IPS DF 4.7 (cell line): ENCODE measurements around the gene CENPX.

Experiments used
- DNase-seq: peaks from one replicate; pipeline ENCODE4 v3.0.0-alpha.2; 2013; ENCODE audit warnings: low spot score; ENCODE audit errors: extremely low read depth

The CENPX gene

DNA sequence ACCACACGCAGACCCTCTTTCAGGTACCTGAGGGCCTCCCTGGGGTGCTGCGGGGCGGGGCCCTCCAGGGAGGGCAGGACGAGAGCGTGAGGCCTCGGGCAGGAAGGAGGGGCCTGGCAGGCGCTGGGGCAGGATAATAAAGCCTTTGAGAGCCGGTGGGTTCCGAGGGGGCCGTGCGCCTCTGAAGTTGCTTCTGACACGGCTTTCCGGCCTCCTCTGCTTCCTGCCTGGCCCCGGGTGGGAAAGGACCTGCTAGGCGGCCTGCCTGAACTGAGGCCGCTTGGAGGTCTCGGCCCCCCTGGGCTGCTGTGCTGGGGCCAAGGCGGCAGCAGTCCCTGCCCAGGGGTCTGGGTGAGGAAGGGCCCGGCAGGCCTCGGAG lies 10.4 kb downstream of the CENPX start:
- no peak for DNase-seq

DNA sequence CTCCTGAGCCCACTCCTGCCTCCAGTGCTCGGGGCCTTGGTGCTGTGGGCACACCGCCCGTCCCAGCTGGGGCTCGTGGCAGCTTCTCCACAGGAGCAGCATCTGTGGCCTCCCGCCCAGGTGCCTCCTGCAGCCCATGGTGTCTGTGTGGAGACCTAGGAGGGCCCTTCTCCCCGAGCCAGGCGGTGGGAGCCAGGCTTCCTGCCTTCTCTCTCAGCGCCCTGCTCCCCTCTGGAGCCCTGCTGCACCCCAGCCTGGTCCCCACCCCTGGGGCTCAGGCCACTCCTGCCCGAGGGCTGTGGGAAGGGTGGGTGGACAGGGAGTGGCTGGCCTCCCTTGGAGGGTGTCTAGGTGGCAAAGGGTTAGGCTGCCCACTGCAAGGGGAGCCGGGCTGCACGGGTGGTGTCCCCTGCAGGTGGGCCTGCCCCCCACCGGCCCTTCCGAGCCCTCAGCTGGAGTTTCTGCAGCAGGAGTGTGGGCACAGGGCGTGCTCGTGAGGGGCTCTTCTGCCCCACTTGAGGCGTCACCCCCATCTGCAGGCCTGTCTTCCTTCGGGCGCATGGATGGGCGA lies 11.0 kb downstream of the CENPX start:
- no peak for DNase-seq

DNA sequence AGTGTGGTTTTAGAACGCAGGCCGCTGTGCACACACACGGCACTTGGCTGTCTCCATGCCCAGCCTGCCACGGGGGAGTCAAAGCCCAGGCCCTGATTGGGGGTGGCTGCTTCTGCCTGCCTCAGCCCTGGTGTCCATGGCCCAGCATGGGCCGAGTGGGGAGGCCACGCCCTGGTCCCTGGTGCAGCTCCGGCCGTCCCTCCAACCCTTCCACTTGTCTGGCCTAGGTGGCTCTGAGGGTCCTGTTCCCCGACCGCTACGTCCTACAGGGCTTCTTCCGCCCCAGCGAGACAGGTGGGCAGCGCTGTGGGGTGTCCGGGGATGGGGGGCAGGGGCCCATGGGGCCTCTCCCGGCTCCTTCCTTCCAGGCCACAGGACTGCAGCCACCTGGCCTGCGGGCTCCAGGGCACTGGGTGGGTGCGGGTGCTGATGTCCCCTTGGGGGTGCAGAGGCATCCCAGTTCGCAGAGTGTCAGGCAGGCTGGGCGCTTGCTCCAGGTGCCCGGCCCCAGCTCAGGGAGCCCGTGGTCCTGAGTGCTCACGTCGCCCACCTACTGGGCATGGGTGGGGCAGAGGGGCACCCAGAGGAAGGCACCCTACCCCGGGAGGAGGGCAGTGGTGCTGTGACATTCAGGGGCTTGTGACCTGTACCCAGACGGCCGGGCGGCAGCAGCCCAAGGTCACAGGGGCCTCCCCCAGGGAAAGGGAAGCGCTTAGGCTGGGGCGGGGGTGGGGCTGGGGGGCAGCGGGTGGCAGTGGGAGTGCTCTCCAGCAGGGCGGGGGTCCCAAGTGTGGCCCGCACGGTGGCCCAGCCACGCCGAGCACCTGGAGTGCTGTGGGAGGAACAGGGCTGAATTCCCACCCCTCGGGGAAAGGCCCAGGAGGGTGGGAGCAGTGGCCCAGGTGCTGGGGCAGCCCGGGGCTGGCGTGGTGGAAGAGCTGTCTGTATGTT lies 11.8 kb downstream of the CENPX start:
- DNase-seq: no peak

DNA sequence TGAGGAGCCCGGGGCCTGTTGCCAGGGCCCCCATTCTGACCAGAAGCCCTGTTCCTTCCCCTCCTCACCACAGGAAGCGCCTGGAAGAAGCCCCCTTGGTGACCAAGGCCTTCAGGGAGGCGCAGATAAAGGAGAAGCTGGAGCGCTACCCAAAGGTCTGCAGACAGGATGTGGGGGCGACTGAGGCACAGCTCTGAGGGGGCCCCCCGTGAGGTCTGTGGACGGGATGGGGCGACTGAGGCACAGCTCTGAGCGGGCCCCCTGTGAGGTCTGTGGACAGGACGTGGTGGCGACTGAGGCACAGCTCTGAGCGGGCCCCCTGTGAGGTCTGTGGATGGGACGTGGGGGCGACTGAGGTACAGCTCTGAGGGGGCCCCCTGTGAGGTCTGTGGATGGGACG lies 13.3 kb downstream of the CENPX start:
- DNase-seq: no peak

DNA sequence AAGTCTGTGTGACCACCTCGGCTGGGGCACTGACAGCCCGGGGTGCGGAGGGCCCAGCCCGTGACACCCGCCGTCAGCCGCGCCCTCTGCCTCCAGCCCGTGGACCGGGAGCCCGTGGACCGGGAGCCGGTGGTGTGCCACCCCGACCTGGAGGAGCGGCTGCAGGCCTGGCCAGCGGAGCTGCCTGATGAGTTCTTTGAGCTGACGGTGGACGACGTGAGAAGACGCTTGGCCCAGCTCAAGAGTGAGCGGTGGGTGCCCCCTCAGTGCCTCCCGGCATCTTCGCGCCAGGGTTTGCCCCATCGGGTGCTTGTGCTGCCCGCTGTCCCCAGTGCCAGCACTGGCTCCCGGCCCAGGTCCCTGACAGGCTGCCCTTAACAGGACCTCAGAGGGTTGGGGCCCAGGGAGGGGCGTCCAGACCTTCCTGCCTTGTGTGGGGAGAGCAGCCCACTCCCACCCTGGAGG lies 13.7 kb downstream of the CENPX start:
- no peak for DNase-seq

DNA sequence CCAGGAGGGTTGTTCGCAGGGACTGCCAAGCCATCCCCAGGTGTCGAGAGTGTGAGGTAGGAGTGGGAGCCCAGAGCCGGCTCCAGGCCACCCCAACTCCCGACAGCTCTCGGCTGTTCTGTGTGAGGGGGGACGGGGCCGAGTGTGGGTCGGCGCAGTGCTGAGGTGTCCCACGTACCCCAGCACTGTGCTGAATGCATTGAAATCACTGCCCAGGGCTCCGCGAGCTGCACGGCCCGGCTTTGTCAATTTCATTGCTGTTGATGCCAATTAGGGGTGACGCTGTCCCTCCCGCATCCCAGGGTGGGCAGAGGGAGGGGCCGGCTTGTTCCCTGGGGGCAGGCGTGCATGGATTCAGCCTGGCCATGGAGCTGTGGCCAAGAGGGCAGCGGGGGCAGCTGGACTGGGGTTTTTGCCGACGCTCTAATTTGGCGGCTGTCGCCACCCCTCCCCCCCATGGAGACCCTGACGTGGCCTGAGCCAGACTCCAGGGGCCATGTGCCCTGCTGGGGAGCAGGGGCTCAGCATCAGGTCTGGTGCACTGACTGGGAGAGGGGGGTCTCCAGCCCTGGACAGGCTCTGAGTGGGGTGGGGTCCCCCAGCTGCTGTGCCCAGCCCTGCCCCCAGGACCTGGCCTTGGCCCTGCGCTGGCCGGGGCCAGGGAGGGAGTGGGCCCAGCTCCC lies 14.3 kb downstream of the CENPX start:
- no peak for DNase-seq

DNA sequence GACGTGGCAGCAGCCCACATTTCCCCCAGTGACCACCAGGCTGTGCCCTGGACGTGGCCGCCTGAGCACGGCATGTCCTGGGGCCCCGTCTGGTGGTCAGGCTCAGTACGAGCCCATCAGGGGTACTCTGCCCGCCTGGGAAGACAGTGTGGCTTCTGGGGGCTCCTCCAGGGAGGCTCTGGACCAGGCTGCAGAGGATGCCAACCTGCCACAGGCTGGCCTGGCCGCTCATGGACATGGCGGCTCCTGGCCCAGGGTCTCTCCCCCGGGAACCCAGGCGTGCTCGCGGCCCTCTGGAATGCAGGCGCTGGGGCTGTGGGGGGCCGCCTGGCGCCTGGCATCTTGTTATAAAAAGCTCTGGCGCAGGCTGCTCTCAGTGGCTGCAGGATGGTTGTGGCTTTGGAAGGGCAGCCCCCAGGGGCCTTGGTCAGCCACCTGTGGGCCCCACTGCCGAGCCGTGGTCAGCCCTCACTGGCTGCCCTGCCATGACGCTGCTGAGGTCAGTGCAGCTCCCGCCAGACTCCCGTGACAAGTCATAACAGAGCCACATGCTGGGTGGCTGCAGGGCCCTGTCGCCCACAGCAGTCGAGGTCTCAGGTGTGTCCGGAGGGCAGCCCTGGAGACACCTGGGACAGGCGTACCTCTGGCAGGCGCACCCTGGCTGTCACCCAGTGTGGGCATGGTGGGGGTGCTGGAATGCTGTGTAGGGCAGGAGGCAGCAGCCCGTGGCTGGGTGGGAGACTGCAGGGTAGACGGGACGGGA lies 15.0 kb downstream of the CENPX start:
- DNase-seq: no peak

DNA sequence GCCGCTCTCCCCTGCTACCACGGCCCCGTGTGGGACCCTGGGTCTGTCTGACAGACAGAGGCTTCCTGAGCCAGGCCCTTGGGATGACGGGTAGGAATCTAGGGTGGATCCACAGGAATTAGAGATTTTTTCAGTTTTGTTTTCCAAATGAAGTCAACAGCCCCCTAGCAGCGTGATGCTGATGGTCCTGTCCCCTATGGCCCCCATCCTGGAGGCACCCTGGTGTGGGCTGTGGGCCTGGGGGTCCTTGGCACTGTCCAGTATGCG lies 15.5 kb downstream of the CENPX start:
- DNase-seq: no peak

DNA sequence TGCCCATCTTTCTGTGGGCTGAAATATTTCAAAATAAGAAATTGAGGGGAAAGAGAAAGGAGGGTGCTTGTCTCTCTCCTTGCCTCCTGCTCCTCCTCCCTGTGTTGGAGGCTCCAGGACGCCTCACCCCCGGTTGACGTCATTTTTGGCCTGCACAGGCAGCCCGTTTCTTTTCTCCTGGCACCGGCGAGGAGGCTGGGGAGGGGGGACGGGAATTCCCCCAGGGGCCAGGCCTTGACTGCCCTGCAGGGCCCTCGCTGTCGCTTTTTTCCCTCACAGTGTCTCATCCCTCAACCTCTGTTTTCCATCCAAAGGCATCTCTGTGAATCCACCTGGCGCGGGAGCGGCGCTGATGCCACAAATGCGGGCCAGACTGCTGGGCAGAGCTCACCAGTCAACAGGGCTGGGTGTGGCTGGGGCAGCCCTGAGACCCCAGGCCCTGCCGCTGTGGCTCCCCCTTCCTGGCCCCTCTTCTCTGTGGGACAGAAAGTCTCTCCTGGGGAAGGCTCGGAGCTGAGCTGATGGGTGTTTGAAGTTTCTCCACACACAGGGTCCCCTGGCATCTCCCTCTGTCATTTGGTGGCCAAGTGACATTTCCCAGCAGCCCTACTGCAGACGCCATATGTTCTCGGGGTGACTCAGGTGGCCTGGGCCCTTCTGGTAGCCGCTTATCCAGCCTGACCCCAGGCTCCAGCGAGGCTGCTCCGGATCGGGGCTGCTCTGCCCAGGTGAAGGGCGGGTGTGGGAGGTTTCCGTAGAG lies 16.0 kb downstream of the CENPX start:
- DNase-seq: no peak

DNA sequence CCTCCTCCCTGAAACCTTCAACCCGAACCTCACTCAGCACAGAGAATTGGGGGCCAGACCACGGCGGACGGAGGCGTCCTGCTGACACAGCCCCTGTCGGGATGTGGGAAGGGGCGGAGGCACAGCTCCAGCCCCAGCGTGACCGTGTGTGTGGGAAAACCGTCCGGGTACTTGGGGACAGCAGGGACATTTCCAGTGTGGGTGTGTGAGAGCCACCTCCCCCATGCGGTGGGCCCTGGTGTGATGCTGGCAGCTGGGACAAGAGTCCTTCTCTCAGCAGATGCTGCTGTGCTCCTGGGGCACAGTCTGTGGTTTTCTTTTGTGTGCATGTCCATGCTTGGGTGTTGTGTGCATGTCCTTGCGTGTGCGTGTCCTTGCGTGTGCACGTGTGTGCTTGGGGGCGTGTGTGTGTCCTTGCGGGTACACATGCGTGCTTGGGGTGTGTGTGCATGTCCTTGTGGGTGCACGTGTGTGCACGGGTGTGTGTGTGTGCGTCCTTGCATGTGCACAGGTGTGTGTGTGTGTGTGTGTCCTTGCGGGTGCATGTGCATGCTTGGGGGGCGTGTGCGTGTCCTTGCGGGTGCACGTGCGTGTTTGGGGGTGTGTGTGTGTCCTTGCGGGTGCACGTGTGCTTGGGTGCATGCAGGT lies 16.9 kb downstream of the CENPX start:
- no peak for DNase-seq

DNA sequence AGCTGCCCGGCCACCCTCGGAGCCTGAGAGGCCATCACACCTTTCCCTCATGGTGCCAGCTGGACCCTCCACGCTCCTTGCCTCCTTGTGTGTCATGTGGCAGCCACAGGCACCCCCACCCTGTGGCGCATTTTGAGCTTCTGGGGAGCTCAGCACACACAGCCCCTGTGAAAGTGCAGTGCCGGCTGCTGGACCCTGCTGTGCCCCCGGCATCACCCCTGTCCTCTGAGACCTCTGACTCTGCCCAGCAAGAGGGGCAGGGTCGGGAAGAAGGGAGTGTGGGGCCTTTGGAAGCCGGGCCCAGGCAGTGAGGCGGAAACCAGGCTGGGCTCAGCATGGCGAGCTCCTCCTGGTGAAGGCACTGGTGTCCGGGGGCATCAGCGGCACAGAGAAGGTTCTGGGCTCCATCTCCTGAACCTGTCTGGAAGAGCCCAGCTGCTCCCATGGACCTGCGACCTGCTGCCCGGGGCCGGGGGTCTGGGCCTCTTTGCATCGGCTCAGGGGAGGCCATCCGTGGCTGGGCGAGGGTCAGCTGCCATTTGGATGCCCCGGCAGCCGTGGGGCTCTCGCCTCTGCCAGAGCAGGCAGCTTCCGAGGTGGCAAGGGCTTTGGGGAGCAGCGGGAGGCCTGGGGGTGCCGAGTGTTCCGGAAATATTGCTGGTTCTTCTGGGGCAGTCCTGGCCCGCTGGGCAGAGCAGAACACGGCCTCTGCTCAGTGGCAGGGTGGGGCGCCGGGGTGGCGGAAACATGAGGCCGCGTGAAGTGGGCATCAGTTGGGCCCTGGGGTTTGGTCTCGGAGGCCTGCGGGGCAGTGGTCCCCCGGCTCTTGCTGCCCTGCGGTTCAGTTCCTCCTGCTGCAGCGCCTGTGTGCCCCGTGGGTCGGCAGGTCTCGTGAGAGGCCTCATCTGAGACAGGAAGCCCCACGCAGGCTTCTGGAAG lies 17.9 kb downstream of the CENPX start:
- no peak for DNase-seq

DNA sequence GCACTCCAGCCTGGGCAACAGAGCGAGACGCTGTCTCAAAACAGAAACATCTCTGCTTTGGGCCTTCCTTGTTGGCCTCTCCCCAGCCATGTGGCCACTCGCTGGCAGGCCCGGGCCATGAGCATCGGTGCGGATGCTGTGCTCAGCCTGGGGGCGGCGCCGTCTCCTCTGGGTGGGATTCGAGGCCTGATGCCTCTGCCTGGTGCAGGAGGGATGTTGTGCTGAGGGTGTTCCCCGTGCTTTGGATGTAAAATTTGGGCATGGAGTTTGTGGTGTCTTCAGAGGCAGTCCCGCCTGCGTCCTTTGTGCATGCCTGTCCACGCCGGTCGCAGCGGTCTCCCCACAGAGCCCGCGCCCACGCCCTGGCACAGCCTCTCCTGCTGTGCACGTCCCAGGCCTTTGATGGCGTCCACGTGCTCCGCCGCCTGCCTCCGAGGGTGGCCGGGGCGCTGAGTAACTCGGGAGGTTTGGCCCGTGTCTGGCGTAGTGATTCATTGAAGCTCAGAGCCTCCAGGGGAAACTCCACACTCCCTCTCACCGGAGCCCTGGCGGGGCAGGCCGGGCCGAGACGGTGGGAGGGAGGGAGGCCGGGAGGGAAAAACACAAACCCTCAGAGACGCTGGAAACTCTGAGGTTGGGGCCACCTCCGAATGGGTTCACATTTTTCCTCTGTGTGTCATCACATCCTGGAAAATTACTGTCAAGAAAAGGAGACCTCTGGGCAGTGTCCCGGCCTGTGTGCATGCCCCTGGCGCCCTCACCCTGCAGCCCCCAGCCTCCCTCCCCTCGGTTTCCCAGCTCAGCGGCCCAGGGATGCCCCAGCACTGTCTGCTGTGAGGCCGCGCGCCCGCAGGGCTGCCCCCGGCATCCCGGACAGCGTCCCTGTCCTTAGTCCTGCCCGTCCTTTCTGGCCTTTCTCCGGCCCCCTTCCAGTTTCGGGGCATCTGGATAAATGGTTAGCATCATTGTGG lies 19.0 kb downstream of the CENPX start:
- no peak for DNase-seq

DNA sequence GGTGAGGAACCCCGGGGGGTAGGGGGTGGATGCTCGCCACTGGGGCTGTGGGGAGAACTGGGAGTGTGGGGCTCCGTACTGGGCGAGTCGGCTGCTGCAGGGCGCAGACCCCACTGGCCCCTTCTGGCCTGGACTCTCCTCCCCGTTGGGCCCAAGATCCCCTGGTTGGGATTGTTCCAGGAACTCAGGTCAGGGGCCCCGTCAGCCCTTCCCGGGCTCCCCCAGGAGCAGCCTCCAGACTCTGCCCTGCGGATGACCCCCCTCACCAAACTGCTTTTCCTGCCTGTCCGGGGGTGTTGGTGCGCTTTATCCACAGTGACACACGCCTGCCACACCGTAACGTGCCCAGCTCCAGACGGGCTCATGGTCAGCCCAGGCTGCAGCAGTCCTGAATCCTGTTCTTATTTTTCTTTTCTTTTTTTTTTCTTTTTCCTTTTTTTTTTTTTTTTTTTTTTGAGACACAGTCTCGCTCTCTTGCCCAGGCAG lies 21.1 kb downstream of the CENPX start:
- no peak for DNase-seq

DNA sequence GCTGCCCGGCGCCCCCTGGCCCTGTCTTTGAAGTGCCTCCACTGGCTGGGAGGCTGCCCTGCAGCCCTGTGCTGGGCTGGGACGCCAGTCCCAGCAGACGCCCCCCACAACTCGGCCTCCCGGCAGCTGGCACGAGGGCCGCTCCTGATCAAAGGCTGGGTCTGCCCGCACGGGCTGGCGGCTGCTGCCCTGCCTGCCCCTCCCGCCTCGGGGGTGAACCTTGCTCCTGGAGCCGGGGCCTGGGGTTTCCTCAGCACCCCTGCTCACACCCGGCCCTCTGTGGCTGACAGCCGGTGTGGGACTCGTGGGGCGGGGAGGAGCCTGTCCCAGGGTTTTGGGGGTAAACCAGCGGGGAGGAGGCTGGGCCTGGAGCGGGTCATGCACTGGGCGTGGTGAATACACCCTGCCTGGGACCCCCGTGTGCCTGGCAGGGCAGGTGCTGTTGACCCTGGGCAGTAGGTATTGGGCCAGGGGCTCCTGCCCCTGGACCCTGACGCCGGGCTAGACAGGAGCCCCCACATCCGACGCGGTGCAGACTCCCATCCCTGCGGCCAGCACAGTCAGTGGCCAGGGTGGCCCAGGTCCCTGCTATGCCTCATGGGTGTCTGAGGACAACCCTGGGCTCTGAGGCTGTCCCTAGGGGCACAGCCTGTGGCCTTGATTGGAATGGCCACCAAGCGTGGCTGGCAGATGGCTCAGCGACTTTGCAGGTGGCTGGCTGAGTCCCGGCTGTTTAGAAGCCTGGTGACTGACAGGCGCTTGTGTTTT lies 21.7 kb downstream of the CENPX start:
- DNase-seq: no peak

DNA sequence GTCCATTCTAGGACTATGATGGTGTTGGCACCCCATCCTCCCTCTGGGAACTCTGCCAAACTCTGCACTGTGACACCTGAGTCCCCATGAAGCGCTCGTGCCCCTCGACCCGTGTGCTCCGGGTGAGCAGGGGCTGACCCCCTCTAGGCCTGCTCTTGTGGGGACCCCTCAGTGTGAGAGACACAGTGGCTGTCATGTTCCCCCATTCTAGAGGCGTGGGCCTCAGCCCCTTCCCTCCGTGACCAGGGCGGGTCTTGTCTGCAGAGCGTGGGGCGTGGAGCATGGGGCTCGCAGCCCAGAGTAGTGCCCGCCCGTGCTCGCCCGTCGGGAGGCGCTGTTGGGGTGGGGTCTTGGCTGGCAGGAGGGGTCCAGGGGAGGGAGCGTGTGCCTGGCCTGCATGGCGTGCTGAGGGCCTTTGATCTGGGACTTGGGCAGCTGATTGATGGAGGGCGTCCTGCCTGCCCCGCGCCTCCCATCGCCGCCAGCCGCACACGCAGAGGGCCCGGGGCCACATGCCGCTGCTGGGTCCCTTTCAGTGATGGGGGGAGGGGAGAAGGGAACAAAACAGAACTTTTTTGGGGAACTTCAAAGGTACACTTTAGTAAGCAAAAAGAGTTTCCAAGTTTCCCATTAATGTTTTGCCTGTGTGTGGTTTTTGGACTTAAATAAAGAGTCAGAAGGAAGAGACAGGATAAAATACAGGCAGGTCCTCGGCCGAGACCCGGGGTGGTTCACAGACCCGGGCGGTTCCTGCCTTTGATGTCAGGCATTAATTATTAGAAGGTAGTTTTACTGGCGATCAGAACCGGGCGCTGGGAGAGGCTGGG lies 22.5 kb downstream of the CENPX start:
- no peak for DNase-seq

DNA sequence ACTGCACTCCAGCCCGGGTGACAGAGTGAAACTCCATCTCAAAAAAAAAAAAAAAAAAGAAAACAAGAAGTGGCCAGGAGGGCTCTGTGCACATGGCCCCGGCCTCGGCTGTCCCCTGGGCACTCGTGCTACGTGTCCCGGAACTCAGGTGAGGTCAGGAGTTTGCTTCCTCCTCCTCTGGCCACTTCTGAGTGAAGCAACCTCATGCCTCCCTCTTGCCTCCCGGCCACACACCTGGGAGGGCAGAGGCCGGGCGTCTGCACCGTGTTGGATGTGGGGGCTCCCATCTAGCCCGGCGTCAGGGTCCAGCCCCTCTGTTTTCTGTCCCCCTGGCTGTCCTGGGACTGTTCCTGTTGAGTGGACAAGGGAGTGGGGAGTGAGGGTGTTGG lies 23.1 kb downstream of the CENPX start:
- DNase-seq: no peak
